GM21528 (cell line): ENCODE data around the gene DICER1.
A peak's percentile ranks its signal among the peaks of the same experiment; 100 is the strongest.
"Not testable (repeated sequence)": the region's sequence is repeated elsewhere in the genome, so short reads cannot be mapped to it uniquely, and the experiment has no call there.

Experiments used
- ATAC-seq: cut with Tn5 transposase; IDR thresholded peaks from one replicate; pipeline ENCODE4 v1.9.1; 2021; ENCODE audit warnings: mild to moderate bottlenecking, moderate library complexity; ENCODE audit not compliant: unreplicated experiment, low FRiP score

Gene DICER1

GRCh38 chr14:95153866-95154265 is 3.5 kb downstream of the DICER1 start:
- ATAC-seq, result no peak

GRCh38 chr14:95151561-95151960 is 5.8 kb downstream of the DICER1 start:
- ATAC-seq, result no peak

- ATAC-seq, result no peak
These were observed 6.4 kb downstream of the DICER1 start for GRCh38 chr14:95150910-95151309.

DNA sequence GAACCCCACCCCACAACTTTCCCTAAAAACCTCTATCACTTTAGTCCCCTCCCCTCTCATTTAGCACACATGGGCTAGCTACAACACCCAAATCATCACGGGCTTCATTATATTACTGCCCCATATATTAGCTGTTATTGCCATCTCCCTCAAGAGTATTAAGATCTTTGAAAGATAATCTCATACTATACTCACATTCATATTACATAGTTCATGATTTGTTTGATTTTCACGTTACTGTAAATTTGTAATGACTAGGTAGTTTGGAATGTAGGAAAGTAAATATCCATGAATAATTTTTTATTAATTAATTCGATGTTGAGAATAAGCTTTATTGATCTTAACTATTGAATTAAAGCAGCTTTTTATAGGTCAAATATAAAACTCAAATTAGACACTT is 7.9 kb downstream of the DICER1 start:
- no peak for ATAC-seq

- ATAC-seq, result no peak
These were observed 9.7 kb downstream of the DICER1 start for GRCh38 chr14:95147597-95147996.

DNA sequence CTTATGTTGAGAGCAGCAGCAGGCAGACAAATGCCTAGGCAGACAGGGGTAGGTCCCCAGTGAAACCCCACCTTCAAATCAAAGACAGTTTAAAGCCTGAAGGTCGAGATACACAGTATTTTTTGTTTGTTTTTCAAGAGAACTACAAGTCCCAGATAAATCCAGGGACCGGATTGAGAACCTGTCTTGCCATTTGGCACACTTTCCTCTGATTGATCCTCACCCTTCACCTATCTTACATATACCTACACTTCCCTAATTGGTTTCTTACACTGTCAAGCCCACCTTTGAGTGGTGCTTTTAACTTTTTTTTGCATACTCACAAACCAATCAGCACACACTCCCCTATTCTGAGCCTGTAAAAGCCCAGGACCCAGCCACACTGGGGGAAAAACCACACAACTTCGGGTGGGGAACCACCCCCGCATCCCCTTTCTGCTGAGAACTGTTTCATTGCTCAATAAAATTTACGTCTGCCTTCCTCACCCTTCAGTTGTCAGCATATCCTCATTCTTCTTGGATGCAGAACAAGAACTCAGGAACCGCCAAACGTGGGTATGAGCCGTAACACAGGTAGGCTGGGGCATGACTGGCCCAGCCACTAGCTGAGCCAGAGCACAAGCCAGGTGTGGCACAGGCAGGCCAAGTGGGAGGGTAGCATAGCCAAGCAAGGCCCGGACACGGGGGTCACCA is 11.1 kb downstream of the DICER1 start:
- no peak for ATAC-seq

GRCh38 chr14:95144849-95145248 is 12.5 kb downstream of the DICER1 start:
- no peak for ATAC-seq

- peak; percentile 54 for ATAC-seq
These were observed 13.3 kb downstream of the DICER1 start for GRCh38 chr14:95143808-95144620.

DNA sequence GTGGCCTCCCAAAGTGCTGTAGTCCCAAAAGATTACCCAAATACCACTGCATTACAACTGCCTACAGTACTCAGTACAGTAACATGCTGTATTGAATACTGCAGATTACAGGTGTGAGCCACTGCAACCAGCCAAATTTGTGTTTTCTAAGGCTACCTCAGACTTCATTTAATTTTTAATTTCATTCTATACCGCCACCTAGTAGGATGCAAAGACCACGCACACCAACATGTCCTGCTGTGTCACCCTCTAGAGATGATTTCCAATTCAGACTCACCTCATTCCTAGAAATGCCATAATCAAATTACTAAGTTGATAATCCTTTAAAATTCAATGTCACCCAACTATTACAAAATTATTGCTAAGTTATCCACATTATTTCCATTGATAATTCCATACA is 15.1 kb downstream of the DICER1 start:
- no peak for ATAC-seq

DNA sequence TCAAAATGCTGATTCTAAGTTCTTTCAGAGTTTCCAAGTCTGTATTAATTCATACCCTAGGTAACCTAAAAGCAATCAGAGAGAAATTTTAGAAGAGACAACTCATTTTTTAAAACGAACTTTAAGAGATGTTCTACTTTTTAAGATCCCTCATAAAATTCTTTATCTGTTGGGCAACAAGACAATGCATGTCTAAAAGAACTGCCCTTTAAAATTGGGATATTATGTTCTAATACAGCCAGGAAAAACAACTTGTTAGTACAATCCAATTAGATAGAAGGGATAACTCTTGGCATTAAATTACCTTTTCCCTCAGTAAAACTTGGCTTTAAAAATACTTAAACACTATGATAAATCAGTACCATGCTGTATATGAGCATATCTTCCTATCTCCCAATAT is 15.6 kb downstream of the DICER1 start:
- ATAC-seq, result no peak

DNA sequence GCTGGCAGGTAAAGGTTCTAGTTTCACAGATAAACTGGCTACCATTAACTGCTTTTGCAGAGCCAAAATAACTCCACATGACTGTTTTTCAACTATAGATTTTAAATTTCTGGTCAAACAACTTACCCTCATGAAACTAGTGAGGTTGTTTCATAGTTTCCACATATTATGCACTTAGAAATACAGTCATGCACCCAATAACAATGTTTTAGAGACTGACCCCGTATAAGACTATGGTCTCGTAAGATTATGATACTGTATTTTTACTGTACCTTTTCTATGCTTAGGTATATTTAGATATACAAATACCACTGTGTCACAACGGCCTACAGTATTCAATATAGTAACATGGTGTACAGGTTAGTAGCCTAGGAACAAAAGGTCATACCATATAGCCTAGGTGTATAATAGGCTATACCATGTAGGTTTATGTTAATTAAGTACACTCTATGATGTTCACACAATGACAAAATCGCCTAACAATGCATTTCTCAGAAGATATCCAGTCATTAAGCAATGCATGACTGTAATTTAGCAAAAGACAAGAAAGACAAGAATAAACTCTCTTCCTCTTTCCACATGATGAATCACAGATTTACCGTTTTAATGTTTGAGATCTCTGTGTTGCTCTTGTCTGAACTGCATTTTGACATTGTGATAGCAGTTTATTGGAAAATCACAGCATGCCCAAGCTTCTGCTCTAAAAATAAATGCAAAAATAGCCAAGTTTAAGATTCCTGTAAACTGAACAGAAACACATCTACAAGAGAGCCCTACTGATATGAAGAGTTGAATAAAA is 17.1 kb downstream of the DICER1 start:
- no peak for ATAC-seq

DNA sequence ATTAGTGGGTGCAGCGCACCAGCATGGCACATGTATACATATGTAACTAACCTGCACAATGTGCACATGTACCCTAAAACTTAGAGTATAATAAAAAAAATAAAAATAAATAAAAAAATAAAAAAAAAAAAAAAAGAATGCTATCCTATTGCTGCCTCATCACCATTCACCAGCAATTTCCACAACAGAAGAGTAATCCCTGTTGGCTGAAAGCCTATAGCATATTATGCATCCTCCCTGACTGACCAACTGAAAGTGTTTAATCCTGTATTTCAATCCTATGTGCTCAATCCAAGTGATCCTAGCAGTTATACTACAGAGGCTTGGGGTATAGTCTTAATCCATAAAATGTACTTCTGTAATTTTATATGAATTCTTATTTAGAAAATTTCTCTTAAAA is 18.5 kb downstream of the DICER1 start:
- ATAC-seq, result no peak

DNA sequence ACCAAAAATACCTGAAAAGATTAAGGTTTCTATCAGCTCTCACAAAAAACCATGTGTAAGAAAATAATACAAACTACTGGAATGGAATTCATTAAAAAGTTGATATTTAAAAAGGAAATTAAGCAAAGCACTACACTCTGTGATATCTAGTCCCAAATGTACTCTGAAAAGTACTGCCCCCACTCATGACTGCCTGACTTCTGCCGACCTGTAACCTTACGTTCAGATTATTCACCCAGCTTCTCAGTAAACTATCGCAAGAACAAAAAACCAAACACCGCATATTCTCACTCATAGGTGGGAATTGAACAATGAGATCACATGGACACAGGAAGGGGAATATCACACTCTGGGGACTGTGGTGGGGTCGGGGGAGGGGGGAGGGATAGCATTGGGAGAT is 18.9 kb downstream of the DICER1 start:
- ATAC-seq, result not testable (repeated sequence)

GRCh38 chr14:95137804-95138167 is 19.5 kb downstream of the DICER1 start:
- ATAC-seq, result no peak

DNA sequence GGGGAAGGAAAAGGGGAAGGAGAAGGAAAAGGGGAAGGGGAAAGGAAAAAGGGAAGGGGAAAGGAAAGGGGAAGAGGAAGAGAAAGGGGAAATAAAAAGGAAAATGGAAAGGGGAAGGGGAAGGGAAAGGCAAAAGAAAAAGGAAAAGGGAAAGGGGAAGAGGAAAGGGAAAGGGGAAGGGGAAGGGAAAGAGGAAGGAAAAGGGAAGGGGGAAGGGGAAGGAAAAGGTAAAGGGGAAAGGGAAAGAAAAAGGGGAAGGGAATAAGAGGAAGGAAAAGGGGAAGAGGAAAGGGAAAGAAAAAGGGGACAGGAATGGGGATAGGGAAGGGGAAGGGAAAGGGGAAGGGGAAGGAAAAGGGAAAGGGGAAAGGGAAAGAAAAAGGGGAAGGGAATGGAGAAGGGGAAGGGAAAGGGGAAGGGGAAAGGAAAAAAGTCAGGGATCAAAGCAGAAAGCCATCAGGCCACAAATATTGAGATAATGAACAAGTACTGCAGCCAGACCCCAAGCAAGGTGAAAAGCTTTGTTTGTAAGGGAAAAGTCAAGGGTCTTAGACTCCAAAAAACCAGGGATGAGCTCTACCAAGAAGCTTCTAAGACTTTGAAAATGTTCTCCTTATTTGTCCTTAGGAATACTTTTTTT is 20.0 kb downstream of the DICER1 start:
- no peak for ATAC-seq

GRCh38 chr14:95136631-95137030 is 20.7 kb downstream of the DICER1 start:
- ATAC-seq, result no peak

- ATAC-seq, result no peak
These were observed 22.9 kb downstream of the DICER1 start for GRCh38 chr14:95134304-95134933.

GRCh38 chr14:95133282-95133681 is 24.0 kb downstream of the DICER1 start:
- ATAC-seq, result no peak

GRCh38 chr14:95132760-95133159 is 24.6 kb downstream of the DICER1 start:
- no peak for ATAC-seq

DNA sequence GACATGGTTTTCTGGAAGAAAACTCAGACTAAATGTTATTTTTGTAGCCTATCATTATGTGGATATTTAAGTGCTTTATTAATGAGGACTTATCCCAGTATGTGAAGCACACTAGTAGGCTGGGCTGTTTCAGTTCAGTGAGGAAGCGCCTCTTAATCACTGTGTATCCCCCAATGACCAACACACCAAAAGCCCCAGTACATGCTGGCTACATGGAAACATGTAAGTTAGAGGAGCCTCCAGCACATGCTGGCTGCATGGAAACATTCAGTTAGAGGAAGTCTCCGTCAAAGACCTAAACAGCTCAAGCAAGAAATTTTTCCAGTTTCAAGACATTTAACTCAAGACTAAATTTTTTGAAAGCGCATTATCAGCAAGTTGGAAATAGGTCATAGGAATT is 26.8 kb downstream of the DICER1 start:
- no peak for ATAC-seq
